Gastrocnemius medialis (tissue), 4 donors: Measurements from ENCODE around the gene SPO11. TPM values are rescaled to one million over a fixed set of nuclear protein-coding genes. Genes with fewer than 3 reads are reported as not detected.

Experiments
- ATAC-seq, 2 donors: fragments of 150-250 bp; one replicate each; pipeline ENCODE4 v1.9.1; 2016
- DNase-seq, 2 donors: peaks; one replicate each; pipeline ENCODE4 v3.0.0-alpha.2; 2019
- H3K27ac ChIP-seq, 4 donors: fragments of 200-600 bp; sonication (generic); 1 replicate in 1 of 4; 2 replicates in 3 of 4; pipeline ENCODE4 v1.5.1; 2016 to 2018; ENCODE audit warnings: mild to moderate bottlenecking in 2 of 4, moderate library complexity in 1 of 4
- H3K27me3 ChIP-seq, 3 donors: fragments of 200-600 bp; sonication (generic) in 2 of 3; 1 replicate in 1 of 3; 2 replicates in 2 of 3; pipeline versions ENCODE4 v1.5.1 to v1.6.0; 2016 to 2019; ENCODE audit warnings: mild to moderate bottlenecking in 1 of 3, moderate library complexity in 1 of 3
- H3K36me3 ChIP-seq, 2 donors: fragments of 200-600 bp; sonication (generic) in 1 of 2; one replicate each; pipeline ENCODE4 v1.5.1; 2017 to 2018
- H3K4me1 ChIP-seq, 2 donors: fragments of 200-600 bp; sonication (generic) in 1 of 2; one replicate each; pipeline ENCODE4 v1.5.1; 2016 to 2017; ENCODE audit warnings: mild to moderate bottlenecking in 2 of 2
- H3K4me3 ChIP-seq, 4 donors: fragments of 200-600 bp; sonication (generic) in 3 of 4; 1 replicate in 1 of 4; 2 replicates in 3 of 4; pipeline ENCODE4 v1.5.1; 2016 to 2019; ENCODE audit warnings: mild to moderate bottlenecking in 2 of 4
- H3K9me3 ChIP-seq, 3 donors: fragments of 200-600 bp; sonication (generic) in 2 of 3; 1 replicate in 1 of 3; 2 replicates in 2 of 3; pipeline ENCODE4 v1.5.1; 2016 to 2019
- POLR2A ChIP-seq, 2 donors: fragments of 450-650 bp; IDR thresholded peaks; one replicate each; pipeline ENCODE4 v1.6.1; 2017; ENCODE audit warnings: antibody characterized with exemption in 2 of 2, mild to moderate bottlenecking in 2 of 2, moderate library complexity in 2 of 2
- in situ Hi-C, 4 donors: fragments of 200-750 bp; cut with MboI; loops; one replicate each; pipeline versions ENCODE4 v1.15.0 to v1.8.0; 2017; ENCODE audit warnings: low sequenced_read_pairs in 4 of 4
- intact Hi-C: fragments of 100-400 bp; cut with DNase I; formaldehyde crosslinking; loops from one replicate; pipeline ENCODE4 v1.15.1; 2023; ENCODE audit warnings: low total_unique reads
- total RNA-seq, 4 donors: library from RNA; depleted of rRNA; stranded (reverse); fragments of >200 nt; gene quantifications; one replicate each; pipeline versions ENCODE4 v1.1.0 to v1.2.3, GENCODE V29; 2016
- TF ChIP-seq, protein P1 (sequence below), 5 experiments: fragments of 450-650 bp in 3 of 5; fragments of 200-600 bp in 2 of 5; sonication (generic) in 2 of 5; IDR thresholded peaks in 4 of 5; conservative IDR thresholded peaks in 1 of 5; 1 replicate in 4 of 5; 2 replicates in 1 of 5; pipeline ENCODE4 v1.5.1; 2016 to 2019; ENCODE audit warnings: antibody characterized with exemption in 5 of 5, mild to moderate bottlenecking in 3 of 5, moderate library complexity in 3 of 5

Gene SPO11
- total RNA-seq, 4 donors from 2014 or later, result not detected

DNA sequence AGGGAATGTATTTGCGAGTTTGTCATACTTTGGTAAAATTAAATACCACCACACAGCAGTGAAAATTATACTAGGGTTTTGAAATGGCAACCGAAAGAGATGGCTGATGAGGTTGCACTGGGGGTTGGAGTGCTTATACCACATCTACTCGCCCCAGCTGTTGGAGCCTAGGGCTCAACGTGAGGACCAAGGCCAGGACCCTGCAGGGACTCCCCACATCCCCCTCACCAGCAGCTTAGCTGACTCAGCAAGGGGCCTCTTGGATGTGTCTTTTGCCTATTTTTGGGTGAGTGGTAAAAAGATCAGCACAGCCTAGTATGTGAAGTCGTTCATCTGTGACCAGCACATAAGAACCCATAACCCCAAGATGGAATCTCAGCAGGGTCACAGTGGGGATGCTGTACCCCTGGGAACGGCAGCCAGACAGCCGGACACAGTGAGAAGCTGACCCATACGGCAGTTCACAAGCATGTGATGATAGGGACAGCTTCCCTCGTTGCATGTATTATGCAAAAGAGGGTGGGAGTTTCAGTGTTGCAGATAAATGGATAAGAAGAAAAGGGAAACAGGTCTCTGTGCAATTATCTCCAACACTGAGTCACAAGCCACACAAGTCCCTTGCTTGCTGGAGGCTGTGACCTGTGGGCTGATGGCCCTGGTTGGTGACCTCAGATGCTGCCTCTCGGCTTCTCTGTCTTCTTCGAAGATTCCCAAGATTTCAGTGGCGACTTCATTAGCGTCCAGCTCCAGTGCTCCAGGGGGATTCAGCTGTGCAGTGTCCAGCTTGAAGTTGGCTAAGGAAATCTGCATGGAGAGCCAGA is 20.9 kb upstream of the SPO11 start:
- H3K27ac ChIP-seq, result no peak overlapping the region
- no peaks in the 10 kb centered on the region for H3K9me3 ChIP-seq
- H3K4me1 ChIP-seq, result no peaks in the 10 kb centered on the region
- DNase-seq (no peak), ATAC-seq (no peak)
- TF ChIP-seq, protein P1, sequence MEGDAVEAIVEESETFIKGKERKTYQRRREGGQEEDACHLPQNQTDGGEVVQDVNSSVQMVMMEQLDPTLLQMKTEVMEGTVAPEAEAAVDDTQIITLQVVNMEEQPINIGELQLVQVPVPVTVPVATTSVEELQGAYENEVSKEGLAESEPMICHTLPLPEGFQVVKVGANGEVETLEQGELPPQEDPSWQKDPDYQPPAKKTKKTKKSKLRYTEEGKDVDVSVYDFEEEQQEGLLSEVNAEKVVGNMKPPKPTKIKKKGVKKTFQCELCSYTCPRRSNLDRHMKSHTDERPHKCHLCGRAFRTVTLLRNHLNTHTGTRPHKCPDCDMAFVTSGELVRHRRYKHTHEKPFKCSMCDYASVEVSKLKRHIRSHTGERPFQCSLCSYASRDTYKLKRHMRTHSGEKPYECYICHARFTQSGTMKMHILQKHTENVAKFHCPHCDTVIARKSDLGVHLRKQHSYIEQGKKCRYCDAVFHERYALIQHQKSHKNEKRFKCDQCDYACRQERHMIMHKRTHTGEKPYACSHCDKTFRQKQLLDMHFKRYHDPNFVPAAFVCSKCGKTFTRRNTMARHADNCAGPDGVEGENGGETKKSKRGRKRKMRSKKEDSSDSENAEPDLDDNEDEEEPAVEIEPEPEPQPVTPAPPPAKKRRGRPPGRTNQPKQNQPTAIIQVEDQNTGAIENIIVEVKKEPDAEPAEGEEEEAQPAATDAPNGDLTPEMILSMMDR (IDR thresholded peaks at IDR 0.05 in 4 of 5, conservative IDR thresholded peaks at IDR 0.05 in 1 of 5), result no peak
- TF ChIP-seq POLR2A (IDR thresholded peaks at IDR 0.05), result no peak
- intact Hi-C loops (no loop called here), in situ Hi-C loops (no loop called here)
- no peaks in the 10 kb centered on the region for H3K36me3 ChIP-seq
- H3K27me3 ChIP-seq, result peaks cover 0 to 3% (median 0%) of the 10 kb centered on the region in 3 donors
- H3K4me3 ChIP-seq, result no peak overlapping the region

DNA sequence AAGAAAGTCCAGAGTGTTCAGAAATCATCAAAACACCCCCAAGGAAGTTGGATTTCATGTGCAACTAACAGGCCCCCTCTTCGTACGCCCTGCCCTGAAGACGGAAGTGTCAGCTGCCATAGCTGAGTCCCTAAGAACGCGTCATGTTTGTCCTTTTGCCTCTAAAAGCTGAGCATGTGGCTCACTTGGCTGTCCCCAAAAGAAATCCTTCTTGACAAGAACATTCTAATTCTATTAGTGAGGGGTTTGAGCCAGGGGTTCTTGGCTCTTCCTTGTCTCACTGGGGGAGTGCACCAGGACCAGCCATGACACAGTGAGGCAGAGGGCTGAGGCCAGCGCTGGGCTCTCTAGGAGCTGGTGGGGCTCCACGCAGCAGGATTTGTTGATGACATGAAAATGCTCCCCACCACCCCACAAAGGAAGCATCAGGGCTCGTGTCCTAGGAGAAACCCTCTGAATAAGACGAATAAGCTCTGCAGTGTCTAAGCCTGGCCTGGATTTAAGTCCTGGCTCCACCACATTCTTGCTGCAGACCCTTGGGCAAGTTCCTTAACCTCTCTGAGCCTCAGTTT is 20.0 kb upstream of the SPO11 start:
- no peaks in the 10 kb centered on the region for H3K9me3 ChIP-seq
- TF ChIP-seq POLR2A (IDR thresholded peaks at IDR 0.05), result no peak
- TF ChIP-seq, protein P1 (IDR thresholded peaks at IDR 0.05 in 4 of 5, conservative IDR thresholded peaks at IDR 0.05 in 1 of 5), result no peak
- DNase-seq (no peak), ATAC-seq (no peak)
- no peak overlapping the region for H3K27ac ChIP-seq
- H3K4me3 ChIP-seq, result no peak overlapping the region
- H3K4me1 ChIP-seq, result no peaks in the 10 kb centered on the region
- in situ Hi-C loops, result no loop called here
- no peaks in the 10 kb centered on the region for H3K36me3 ChIP-seq
- intact Hi-C loops, result no loop called here
- peaks cover 0 to 3% (median 0%) of the 10 kb centered on the region in 3 donors for H3K27me3 ChIP-seq

- H3K4me3 ChIP-seq, result no peak overlapping the region
- H3K9me3 ChIP-seq, result no peaks in the 10 kb centered on the region
- ATAC-seq, result no peak
- TF ChIP-seq, protein P1 (IDR thresholded peaks at IDR 0.05 in 4 of 5, conservative IDR thresholded peaks at IDR 0.05 in 1 of 5), result no peak
- no peak for TF ChIP-seq POLR2A (IDR thresholded peaks at IDR 0.05)
- in situ Hi-C loops, result no loop called here
- intact Hi-C loops, result no loop called here
- H3K27ac ChIP-seq, result no peak overlapping the region
- no peaks in the 10 kb centered on the region for H3K4me1 ChIP-seq
- DNase-seq, result no peak
- peaks cover 0 to 3% (median 0%) of the 10 kb centered on the region in 3 donors for H3K27me3 ChIP-seq
- no peaks in the 10 kb centered on the region for H3K36me3 ChIP-seq
These were observed 18.6 kb upstream of the SPO11 start for GRCh38 chr20:57310821-57311514.

- TF ChIP-seq, protein P1 (IDR thresholded peaks at IDR 0.05 in 4 of 5, conservative IDR thresholded peaks at IDR 0.05 in 1 of 5), result no peak
- TF ChIP-seq POLR2A (IDR thresholded peaks at IDR 0.05), result no peak
- Histone ChIP-seq H3K4me1 (no peaks in the 10 kb centered on the region), H3K27me3 (peaks cover 0 to 2% (median 0%) of the 10 kb centered on the region in 3 donors), H3K4me3 (no peak overlapping the region), H3K36me3 (no peaks in the 10 kb centered on the region), H3K9me3 (no peaks in the 10 kb centered on the region), H3K27ac (no peak overlapping the region)
- DNase-seq (no peak), ATAC-seq (no peak)
- intact Hi-C loops, result no loop called here
- in situ Hi-C loops, result no loop called here
These were observed 17.5 kb upstream of the SPO11 start for GRCh38 chr20:57312138-57312537.
